CD14-positive monocyte (primary cell): Measurements from ENCODE around the gene PDE1C. TPM values are rescaled to one million over a fixed set of nuclear protein-coding genes. Genes with fewer than 3 reads are reported as not detected.

Experiments
- DNase-seq, 3 donors: peaks; one replicate each; pipeline ENCODE4 v3.0.0-alpha.2; 2011 to 2022
- H2AFZ ChIP-seq: 2 replicates; pipeline ENCODE4 v1.6.0; 2012; ENCODE audit warnings: mild to moderate bottlenecking, low read depth, low read length, inconsistent platforms; ENCODE audit not compliant: insufficient read depth, poor library complexity, severe bottlenecking
- H3K27ac ChIP-seq, 2 donors: 1 replicate in 1 of 2; 2 replicates in 1 of 2; pipeline ENCODE4 v1.5.1; 2012 to 2013; ENCODE audit warnings: low read length in 2 of 2, control low read depth in 1 of 2, inconsistent platforms in 1 of 2, low read depth in 1 of 2, mild to moderate bottlenecking in 1 of 2
- H3K27me3 ChIP-seq, 2 donors: one replicate each; pipeline versions ENCODE4 v1.6.0 to v1.6.1; 2011 to 2013; ENCODE audit warnings: low read length in 2 of 2; ENCODE audit not compliant: control insufficient read depth in 2 of 2, insufficient read depth in 2 of 2
- H3K36me3 ChIP-seq, 2 donors: replicated peaks in 1 of 2; 1 replicate in 1 of 2; 2 replicates in 1 of 2; pipeline versions ENCODE4 v1.5.1 to v1.6.1; 2012 to 2013; ENCODE audit warnings: low read length in 2 of 2, control low read depth in 1 of 2, inconsistent platforms in 1 of 2, mild to moderate bottlenecking in 1 of 2; ENCODE audit not compliant: insufficient read depth in 2 of 2, control insufficient read depth in 1 of 2
- H3K4me1 ChIP-seq, 2 donors: 1 replicate in 1 of 2; 2 replicates in 1 of 2; pipeline versions ENCODE4 v1.5.1 to v1.6.1; 2012 to 2013; ENCODE audit warnings: low read length in 2 of 2, control low read depth in 1 of 2, inconsistent platforms in 1 of 2, mild to moderate bottlenecking in 1 of 2, moderate library complexity in 1 of 2; ENCODE audit not compliant: insufficient read depth in 2 of 2, control insufficient read depth in 1 of 2
- H3K4me2 ChIP-seq: replicated peaks from 2 replicates; pipeline ENCODE3; 2012; ENCODE audit warnings: low read length, moderate library complexity, mild to moderate bottlenecking; ENCODE audit not compliant: poor library complexity, severe bottlenecking; ENCODE audit errors: extremely low read depth
- H3K4me3 ChIP-seq, 3 experiments: fragments of 200-600 bp in 1 of 3; sonication (generic) in 1 of 3; replicated peaks in 1 of 3; 1 replicate in 2 of 3; 2 replicates in 1 of 3; pipeline ENCODE4 v1.5.1; 2011 to 2013; ENCODE audit warnings: low read length in 3 of 3, mild to moderate bottlenecking in 3 of 3, control low read depth in 2 of 3, low read depth in 2 of 3, inconsistent platforms in 1 of 3, moderate library complexity in 1 of 3
- H3K79me2 ChIP-seq: 2 replicates; pipeline ENCODE4 v1.6.0; 2012; ENCODE audit warnings: mild to moderate bottlenecking, control low read depth, inconsistent platforms, low read length, moderate library complexity; ENCODE audit not compliant: insufficient read depth
- H3K9ac ChIP-seq: 2 replicates; pipeline ENCODE4 v1.6.0; 2017; ENCODE audit warnings: low read length, mild to moderate bottlenecking; ENCODE audit not compliant: insufficient read depth, poor library complexity, severe bottlenecking
- H3K9me3 ChIP-seq, 2 donors: replicated peaks in 1 of 2; 1 replicate in 1 of 2; 2 replicates in 1 of 2; pipeline versions ENCODE4 v1.5.1 to v1.6.1; 2012 to 2013; ENCODE audit warnings: low read length in 2 of 2, control low read depth in 1 of 2; ENCODE audit not compliant: control insufficient read depth in 1 of 2, insufficient read depth in 1 of 2
- H4K20me1 ChIP-seq: 2 replicates; pipeline ENCODE4 v1.6.0; 2012; ENCODE audit warnings: mild to moderate bottlenecking, low read length, control low read depth, moderate library complexity; ENCODE audit not compliant: insufficient read depth
- H3K27ac Mint-ChIP-seq, 7 donors: one replicate each; pipeline ENCODE4 v1.8.0; 2020; ENCODE audit warnings: mild to moderate bottlenecking in 7 of 7, mixed read lengths in 7 of 7, moderate library complexity in 6 of 7, inconsistent platforms in 2 of 7
- H3K27me3 Mint-ChIP-seq, 3 donors: one replicate each; pipeline ENCODE4 v1.8.0; 2021 to 2022; ENCODE audit warnings: low read depth in 3 of 3, mild to moderate bottlenecking in 3 of 3, mixed read lengths in 3 of 3, moderate library complexity in 3 of 3, inconsistent platforms in 1 of 3
- H3K36me3 Mint-ChIP-seq, 2 donors: one replicate each; pipeline ENCODE4 v1.8.0; 2020; ENCODE audit warnings: mixed read lengths in 2 of 2, inconsistent platforms in 1 of 2, mild to moderate bottlenecking in 1 of 2
- H3K4me1 Mint-ChIP-seq: one replicate; pipeline ENCODE4 v1.8.0; 2020; ENCODE audit warnings: mild to moderate bottlenecking, mixed read lengths
- H3K4me3 Mint-ChIP-seq, 2 donors: one replicate each; pipeline ENCODE4 v1.8.0; 2020; ENCODE audit warnings: mild to moderate bottlenecking in 2 of 2, mixed read lengths in 2 of 2, moderate library complexity in 1 of 2
- H3K9me3 Mint-ChIP-seq, 7 donors: one replicate each; pipeline ENCODE4 v1.8.0; 2020 to 2022; ENCODE audit warnings: mixed read lengths in 7 of 7, mild to moderate bottlenecking in 6 of 7, moderate library complexity in 6 of 7, inconsistent platforms in 2 of 7
- CTCF ChIP-seq: fragments of 200-600 bp; IDR thresholded peaks from one replicate; pipeline ENCODE4 v1.8.0; 2022; ENCODE audit warnings: antibody characterized with exemption, mild to moderate bottlenecking
- WGBS: methylation state at CpG from one replicate; pipeline ENCODE4 v1.1.5; 2013; ENCODE audit warnings: missing lambda C conversion rate; ENCODE audit not compliant: insufficient coverage; 5-methylcytosine and 5-hydroxymethylcytosine counted together
- intact Hi-C, 2 donors: fragments of 100-400 bp; cut with micrococcal nuclease; formaldehyde crosslinking; loops; one replicate each; pipeline versions ENCODE4 v1.15.0 to v1.15.1; 2023
- polyA plus RNA-seq, 3 donors: library from polyadenylated mRNA; depleted of rRNA in 1 of 3; unstranded in 2 of 3; stranded (reverse) in 1 of 3; fragments of 300-500 nt in 2 of 3; fragments of >200 nt in 1 of 3; fragmentation: Illumina TruSeq in 2 of 3; gene quantifications; 1 replicate in 2 of 3; 2 replicates in 1 of 3; pipeline ENCODE4 v1.2.3, GENCODE V29; 2012 to 2021

PDE1C gene
- polyA plus RNA-seq, 3 donors: not detected

- no peaks in the 10 kb centered on the region for H3K36me3 ChIP-seq
- no peaks in the 10 kb centered on the region for H3K79me2 ChIP-seq
- Mint-ChIP-seq H3K4me3 (no peak overlapping the region), H3K27me3 (peaks cover 2 to 3% (median 2%) of the 10 kb centered on the region in 3 donors), H3K9me3 (peaks cover 0 to 3% (median 0%) of the 10 kb centered on the region in 7 donors), H3K36me3 (no peaks in the 10 kb centered on the region), H3K27ac (no peak overlapping the region), H3K4me1 (no peaks in the 10 kb centered on the region)
- no peak overlapping the region for H3K4me2 ChIP-seq
- H3K27me3 ChIP-seq: no peaks in the 10 kb centered on the region
- intact Hi-C loops: no loop called here
- no peak for DNase-seq
- TF ChIP-seq CTCF: no peak
- WGBS: no CpG with 5 or more reads among the region's 1 CpG
- no peaks in the 10 kb centered on the region for H3K4me1 ChIP-seq
- H3K9me3 ChIP-seq: no peaks in the 10 kb centered on the region
- no peak overlapping the region for H3K4me3 ChIP-seq
- H4K20me1 ChIP-seq: no peaks in the 10 kb centered on the region
- no peak overlapping the region for H2AFZ ChIP-seq
- H3K27ac ChIP-seq: no peak overlapping the region
- H3K9ac ChIP-seq: no peak overlapping the region
These were observed 13.4 kb downstream of the PDE1C start for GRCh38 chr7:32056767-32057166.

- H3K27me3 ChIP-seq: no peaks in the 10 kb centered on the region
- H3K9ac ChIP-seq: no peak overlapping the region
- Mint-ChIP-seq H3K9me3 (peaks cover 0 to 3% (median 0%) of the 10 kb centered on the region in 7 donors), H3K36me3 (no peaks in the 10 kb centered on the region), H3K27me3 (peaks cover 0 to 2% (median 1%) of the 10 kb centered on the region in 3 donors), H3K4me1 (no peaks in the 10 kb centered on the region), H3K4me3 (no peak overlapping the region), H3K27ac (no peak overlapping the region)
- H3K4me3 ChIP-seq: no peak overlapping the region
- no peak overlapping the region for H3K4me2 ChIP-seq
- H3K9me3 ChIP-seq: no peaks in the 10 kb centered on the region
- TF ChIP-seq CTCF: no peak
- H2AFZ ChIP-seq: no peak overlapping the region
- H4K20me1 ChIP-seq: no peaks in the 10 kb centered on the region
- H3K36me3 ChIP-seq: no peaks in the 10 kb centered on the region
- intact Hi-C loops: no loop called here
- no CpG with 5 or more reads among the region's 3 CpGs for WGBS
- no peak for DNase-seq
- H3K79me2 ChIP-seq: no peaks in the 10 kb centered on the region
- no peak overlapping the region for H3K27ac ChIP-seq
- no peaks in the 10 kb centered on the region for H3K4me1 ChIP-seq
These were observed 17.0 kb downstream of the PDE1C start for GRCh38 chr7:32053204-32053603.
